ENCODE results near the gene SEC24A.
A peak's percentile ranks its signal among the peaks of the same experiment; 100 is the strongest.
"Not testable (repeated sequence)": the region's sequence is repeated elsewhere in the genome, so short reads cannot be mapped to it uniquely, and the experiment has no call there.

Gene SEC24A

GRCh38 chr5:134758176-134758503 is 109.6 kb downstream of the SEC24A start:
- no peak for DNase-seq

- DNase-seq: peak; percentile 96
These were observed 110.1 kb downstream of the SEC24A start, which contains the start of gene DDX46 for GRCh38 chr5:134758504-134759341. TSS of gene DDX46 (plus strand) at chr5:134758779. CDS start at chr5:134758939, 160 bp downstream.

GRCh38 chr5:134767528-134768291 is 119.1 kb downstream of the SEC24A start:
- DNase-seq: not testable (repeated sequence)

GRCh38 chr5:134769206-134769605 is 120.6 kb downstream of the SEC24A start:
- no peak for DNase-seq

- no peak for DNase-seq
These were observed 124.0 kb downstream of the SEC24A start for GRCh38 chr5:134772461-134773125.

GRCh38 chr5:134777366-134777765 is 128.8 kb downstream of the SEC24A start:
- no peak for DNase-seq
